ENCODE results near the gene APBA1. TPM values are rescaled to one million over a fixed set of nuclear protein-coding genes. Genes with fewer than 3 reads are reported as not detected.

The APBA1 gene
- total and polyA plus RNA-seq, 2 of the 4 experiments (the other 2 are of a cell fraction) = 3.8 to 5.1 TPM

GRCh38 chr9:69500896-69501295 is 171.3 kb downstream of the APBA1 start:
- DNase-seq (no peak), ATAC-seq (ENCODE audit: low read depth) (no peak)
- Histone ChIP-seq H2AK5ac (ENCODE audit: low read depth, low read length) (no peak overlapping the region), H3K79me1 (ENCODE audit: low read depth in 1 of 2, low read length in 2 of 2) (0 out of 4 replicates have a peak, but pooled peaks cover 0 to 4% of the 10 kb centered on the region in 2 experiments), H3K4ac (ENCODE audit: low read depth, low read length) (no peak overlapping the region), H3K27me3 (ENCODE audit: control insufficient read depth, insufficient read depth, low read length) (no peaks in the 10 kb centered on the region), H4K91ac (ENCODE audit: insufficient read depth, low read depth, low read length) (no peak overlapping the region), H2AFZ (replicated peaks; ENCODE audit: low read length, poor library complexity) (no peak overlapping the region), H3K9me3 (ENCODE audit: control insufficient read depth, insufficient read depth, low read length) (no peaks in the 10 kb centered on the region), H3K27ac (ENCODE audit: insufficient read depth, low read length) (no peak overlapping the region), H3K4me3 (ENCODE audit: insufficient read depth, low read depth, low read length) (no peak overlapping the region), H3K18ac (ENCODE audit: low read depth, low read length) (no peak overlapping the region), H3K9me1 (ENCODE audit: insufficient read depth, low read length) (no peaks in the 10 kb centered on the region), H3K9ac (ENCODE audit: low read depth, low read length) (no peak overlapping the region), H2BK120ac (ENCODE audit: low read depth, low read length) (no peak overlapping the region), H3K14ac (replicated peaks; ENCODE audit: low read depth, low read length) (no peak overlapping the region), H3K4me1 (ENCODE audit: control insufficient read depth, insufficient read depth, low read length) (no peaks in the 10 kb centered on the region), H3K36me3 (ENCODE audit: control insufficient read depth, insufficient read depth, low read length) (no peaks in the 10 kb centered on the region), H2AK9ac (replicated peaks; ENCODE audit: low read depth, low read length, poor library complexity) (no peak overlapping the region), H4K5ac (ENCODE audit: low read depth, low read length) (no peak overlapping the region), H3K23ac (ENCODE audit: low read depth, low read length) (no peak overlapping the region), H2BK15ac (ENCODE audit: low read depth, low read length) (no peak overlapping the region), H3K4me2 (ENCODE audit: low read depth, low read length) (no peak overlapping the region), H2BK5ac (ENCODE audit: low read depth, low read length, poor library complexity, severe bottlenecking) (no peak overlapping the region), H2BK20ac (ENCODE audit: low read depth, low read length) (no peak overlapping the region), H4K20me1 (ENCODE audit: insufficient read depth, low read length) (no peaks in the 10 kb centered on the region), H4K8ac (ENCODE audit: low read depth in 2 of 2, low read length in 2 of 2) (no peak overlapping the region), H3K56ac (ENCODE audit: extremely low read depth, insufficient read depth, low read length) (no peak overlapping the region)
- ChIA-PET POLR2A (ENCODE audit: unreplicated experiment) (no interaction called here), CTCF (no interaction called here)
- WGBS, 2 experiments (ENCODE audit: extremely low coverage in 2 of 2, insufficient read length in 1 of 2) = 92% methylated on average over 2 of the region's 6 CpGs; no CpG with 5 or more reads in 1 of the 2 experiments
- TF ChIP-seq RAD21 (IDR thresholded peaks at IDR 0.05; ENCODE audit: low read length) (no peak), POLR2A (IDR thresholded peaks at IDR 0.05; ENCODE audit: low read depth, low read length) (no peak), FOS (IDR thresholded peaks at IDR 0.05; ENCODE audit: low read depth, low read length) (no peak), MAZ (IDR thresholded peaks at IDR 0.05; ENCODE audit: borderline replicate concordance, low read depth, low read length) (no peak), RCOR1 (IDR thresholded peaks at IDR 0.05; ENCODE audit: insufficient replicate concordance, low read length) (no peak), ELK1 (IDR thresholded peaks at IDR 0.05; ENCODE audit: borderline replicate concordance, low read depth, low read length) (no peak), CHD1 (IDR thresholded peaks at IDR 0.05; ENCODE audit: low read depth, low read length) (no peak), SMC3 (IDR thresholded peaks at IDR 0.05; ENCODE audit: low read depth, low read length) (no peak), MXI1 (IDR thresholded peaks at IDR 0.05; ENCODE audit: borderline replicate concordance, low read depth, low read length) (no peak), BHLHE40 (IDR thresholded peaks at IDR 0.05; ENCODE audit: low read depth, low read length) (no peak), RFX5 (IDR thresholded peaks at IDR 0.05; ENCODE audit: low read depth, low read length) (no peak), USF2 (IDR thresholded peaks at IDR 0.05; ENCODE audit: low read depth, low read length) (no peak), CEBPB (IDR thresholded peaks at IDR 0.05; ENCODE audit: low read depth, low read length) (no peak), MAFK (IDR thresholded peaks at IDR 0.05; ENCODE audit: low read depth, low read length) (no peak), NFE2L2 (IDR thresholded peaks at IDR 0.05; ENCODE audit: low read depth, low read length) (no peak)
- TF ChIP-seq, protein P1, sequence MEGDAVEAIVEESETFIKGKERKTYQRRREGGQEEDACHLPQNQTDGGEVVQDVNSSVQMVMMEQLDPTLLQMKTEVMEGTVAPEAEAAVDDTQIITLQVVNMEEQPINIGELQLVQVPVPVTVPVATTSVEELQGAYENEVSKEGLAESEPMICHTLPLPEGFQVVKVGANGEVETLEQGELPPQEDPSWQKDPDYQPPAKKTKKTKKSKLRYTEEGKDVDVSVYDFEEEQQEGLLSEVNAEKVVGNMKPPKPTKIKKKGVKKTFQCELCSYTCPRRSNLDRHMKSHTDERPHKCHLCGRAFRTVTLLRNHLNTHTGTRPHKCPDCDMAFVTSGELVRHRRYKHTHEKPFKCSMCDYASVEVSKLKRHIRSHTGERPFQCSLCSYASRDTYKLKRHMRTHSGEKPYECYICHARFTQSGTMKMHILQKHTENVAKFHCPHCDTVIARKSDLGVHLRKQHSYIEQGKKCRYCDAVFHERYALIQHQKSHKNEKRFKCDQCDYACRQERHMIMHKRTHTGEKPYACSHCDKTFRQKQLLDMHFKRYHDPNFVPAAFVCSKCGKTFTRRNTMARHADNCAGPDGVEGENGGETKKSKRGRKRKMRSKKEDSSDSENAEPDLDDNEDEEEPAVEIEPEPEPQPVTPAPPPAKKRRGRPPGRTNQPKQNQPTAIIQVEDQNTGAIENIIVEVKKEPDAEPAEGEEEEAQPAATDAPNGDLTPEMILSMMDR (conservative IDR thresholded peaks at IDR 0.05; ENCODE audit: low read depth, low read length) = no peak
- dilution Hi-C loops (cut with HindIII; ENCODE audit: low sequenced_read_pairs, unreplicated experiment) = no loop called here
- in situ Hi-C loops (cut with MboI; ENCODE audit: low sequenced_read_pairs) = loop anchor here (5.0 kb wide), 1 partner anchor 49 kb away; no protein-coding TSS in a partner anchor
- intact Hi-C loops (cut with micrococcal nuclease) = no loop called here
- BruUV-seq (replicated peaks) = no TSS peak

Data from IMR-90 (cell line).